NCI-H748 (cell line): ENCODE measurements around the gene MERTK.

Experiments
- DNase-seq: peaks from one replicate; lab custom pipeline; 2025; ENCODE audit not compliant: unreplicated experiment; lab: John Stamatoyannopoulos, UW

The MERTK gene

DNA sequence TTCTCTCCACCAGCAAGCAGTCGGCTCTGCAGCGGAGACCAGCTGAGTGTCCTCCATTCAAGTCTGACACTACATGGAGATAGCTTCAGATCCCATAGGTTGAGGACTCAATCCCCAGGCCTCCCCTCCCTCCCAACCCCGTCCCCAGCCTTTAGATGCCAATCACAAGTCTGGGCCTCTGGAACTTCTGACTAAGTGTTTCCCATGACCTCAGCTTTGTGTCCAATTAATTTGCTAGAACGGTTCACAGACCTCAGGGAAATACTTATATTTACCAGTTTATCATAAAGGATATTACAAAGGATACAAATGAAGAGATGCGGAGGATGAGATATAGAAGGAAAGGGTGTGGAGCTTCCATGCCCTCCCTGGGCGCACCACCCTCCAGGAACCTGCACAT lies 77.4 kb downstream of the MERTK start:
- no peak for DNase-seq

DNA sequence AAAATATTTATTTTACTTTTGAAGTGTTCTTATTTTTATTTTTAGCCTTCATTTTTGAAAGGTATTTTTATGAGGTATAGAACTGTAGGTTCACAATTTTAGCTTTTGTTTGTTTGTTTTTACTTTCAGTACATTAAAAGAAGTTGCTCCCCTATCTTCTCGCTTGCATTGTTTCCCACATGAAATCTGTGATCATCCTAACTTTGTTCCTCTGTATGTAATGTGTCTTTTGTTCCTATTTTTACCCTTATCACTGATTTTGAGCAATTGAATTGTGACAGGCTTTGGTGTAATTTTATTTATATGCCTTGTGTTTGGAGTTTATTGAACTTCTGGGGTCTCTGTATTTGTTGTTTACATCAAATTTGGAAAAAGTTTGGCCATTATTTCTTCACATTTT lies 78.8 kb downstream of the MERTK start:
- no peak for DNase-seq

DNA sequence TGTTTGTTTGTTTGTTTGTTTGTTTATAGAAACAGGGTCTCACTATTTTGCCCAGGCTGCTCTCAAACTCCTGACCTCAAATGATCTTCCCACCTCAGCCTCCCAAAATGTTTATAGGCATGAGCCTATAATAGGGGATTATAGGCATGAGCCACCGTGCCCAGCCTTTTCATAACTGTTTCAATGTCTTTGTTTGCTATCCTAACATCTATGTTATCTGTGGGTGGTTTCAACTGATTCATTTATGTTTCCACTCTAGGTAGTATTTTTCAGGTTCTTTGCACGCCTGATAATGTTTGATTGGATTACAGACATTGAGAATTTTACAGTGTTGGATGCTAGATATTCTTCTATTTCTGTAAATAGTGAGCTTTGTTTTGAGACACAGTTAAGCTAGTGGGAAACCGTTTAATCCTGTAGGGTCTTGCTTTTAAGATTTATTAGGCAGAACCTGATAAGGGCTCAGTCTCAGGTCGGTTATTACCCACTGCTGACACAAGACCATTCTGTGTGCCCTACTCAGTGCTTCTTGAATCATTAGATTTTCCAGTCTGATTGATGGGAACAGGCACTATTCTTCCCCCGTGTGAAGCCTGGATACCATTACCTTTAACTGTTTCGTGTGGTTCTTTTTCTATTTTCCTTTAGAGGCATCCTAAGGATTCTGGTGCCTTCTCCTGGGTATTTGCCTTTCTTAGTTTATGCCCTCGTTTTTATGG lies 80.2 kb downstream of the MERTK start:
- DNase-seq = no peak

DNA sequence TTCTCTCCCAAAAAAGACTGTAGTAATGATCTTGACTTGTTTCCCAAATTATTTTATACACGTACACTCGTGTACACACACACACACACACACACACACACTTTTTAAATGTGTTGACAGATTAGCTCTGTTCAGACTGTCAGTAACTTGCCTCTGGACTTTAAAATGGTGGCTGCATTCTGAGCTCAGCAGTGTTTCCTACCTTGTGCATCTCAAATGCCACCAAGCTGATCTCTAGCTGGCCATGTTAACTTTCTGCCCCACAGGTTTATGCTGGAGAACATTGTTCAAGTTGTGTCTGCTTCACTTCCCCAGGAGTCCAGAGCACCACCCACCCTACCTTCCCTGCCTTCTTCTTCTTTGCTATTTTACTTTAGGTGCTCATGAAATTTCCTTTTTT lies 83.3 kb downstream of the MERTK start:
- no peak for DNase-seq

DNA sequence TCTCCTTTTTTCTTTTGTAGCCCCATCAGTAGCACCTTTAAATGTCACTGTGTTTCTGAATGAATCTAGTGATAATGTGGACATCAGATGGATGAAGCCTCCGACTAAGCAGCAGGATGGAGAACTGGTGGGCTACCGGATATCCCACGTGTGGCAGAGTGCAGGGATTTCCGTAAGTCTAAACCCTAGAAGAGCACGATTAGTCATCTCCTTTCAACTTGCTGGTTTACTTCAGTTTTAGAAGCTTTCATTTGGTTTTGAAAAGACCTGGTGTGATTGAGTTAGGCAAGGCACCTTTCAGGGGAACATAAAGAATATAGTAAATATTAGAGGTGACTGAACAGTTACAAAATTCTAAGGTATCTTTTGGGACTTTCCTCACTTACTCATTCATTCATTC lies 84.4 kb downstream of the MERTK start:
- DNase-seq = no peak

DNA sequence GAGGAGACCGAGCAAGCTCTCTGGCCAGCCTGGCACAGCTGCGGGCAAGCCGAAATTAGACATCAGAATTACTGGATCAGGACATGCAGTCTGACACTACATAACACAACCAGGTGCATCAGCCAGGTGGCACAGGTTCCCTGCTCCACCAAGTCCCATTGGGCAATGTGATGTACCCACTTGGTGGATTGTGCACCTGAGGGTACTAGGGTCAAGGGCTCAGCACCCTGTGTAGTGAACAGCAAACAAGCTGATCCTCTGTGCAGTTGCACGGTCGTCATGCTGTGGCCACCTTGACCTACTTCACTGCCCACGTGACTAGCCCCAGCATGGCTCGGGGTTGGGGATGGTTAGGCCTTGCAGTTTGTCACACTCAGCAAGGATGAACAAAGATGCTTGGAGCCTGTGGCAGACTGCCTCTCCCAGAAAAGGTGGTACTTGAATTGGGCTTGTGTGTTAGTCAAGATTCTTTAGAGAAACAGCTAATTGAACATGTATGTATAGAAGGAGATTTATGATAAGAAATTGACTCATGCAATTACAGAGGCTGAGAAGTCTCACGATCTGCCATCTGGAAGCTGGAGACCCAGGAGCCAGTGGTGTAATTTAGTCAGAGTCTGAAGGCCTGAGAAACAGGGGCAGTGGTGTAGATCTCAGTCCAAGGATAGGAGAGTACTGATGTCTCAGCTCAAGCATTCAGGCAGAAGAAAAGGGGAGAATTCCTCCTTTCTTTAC lies 85.2 kb downstream of the MERTK start:
- no peak for DNase-seq

DNA sequence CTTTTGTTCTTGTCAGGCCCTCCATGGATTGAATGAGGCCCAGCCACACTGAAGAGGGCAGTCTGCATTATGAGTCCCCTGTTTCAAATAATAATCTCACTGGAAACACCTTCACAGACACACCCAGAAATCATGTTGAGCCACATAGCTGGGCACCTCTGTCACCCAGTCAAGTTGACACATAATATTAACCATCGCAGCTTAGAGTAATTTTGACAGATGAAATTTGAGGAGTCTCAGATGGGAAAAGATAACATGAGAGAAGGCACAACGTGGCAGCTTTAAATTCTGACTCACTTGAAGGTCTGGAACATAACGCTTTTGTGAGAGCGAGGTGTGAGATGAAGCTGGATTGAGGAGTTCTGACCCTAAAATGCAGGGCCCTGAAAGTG lies 85.8 kb downstream of the MERTK start:
- no peak for DNase-seq

DNA sequence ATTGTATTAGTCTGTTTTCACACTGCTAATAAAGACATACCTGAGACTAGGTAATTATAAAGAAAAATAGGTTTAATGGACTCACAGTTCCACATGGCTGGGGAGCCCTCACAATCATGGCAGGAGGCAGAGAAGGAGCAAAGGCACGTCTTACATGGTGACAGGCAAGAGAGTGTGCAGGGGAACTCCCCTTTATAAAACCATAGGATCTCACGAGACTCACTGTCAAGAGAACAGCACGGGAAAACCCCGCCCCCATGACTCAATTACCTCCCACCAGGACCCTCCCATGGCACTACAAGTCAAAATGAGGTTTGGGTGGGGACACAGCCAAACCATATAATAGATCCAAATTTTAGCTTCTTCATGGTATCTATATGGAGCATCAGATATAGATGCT lies 87.1 kb downstream of the MERTK start:
- no peak for DNase-seq

DNA sequence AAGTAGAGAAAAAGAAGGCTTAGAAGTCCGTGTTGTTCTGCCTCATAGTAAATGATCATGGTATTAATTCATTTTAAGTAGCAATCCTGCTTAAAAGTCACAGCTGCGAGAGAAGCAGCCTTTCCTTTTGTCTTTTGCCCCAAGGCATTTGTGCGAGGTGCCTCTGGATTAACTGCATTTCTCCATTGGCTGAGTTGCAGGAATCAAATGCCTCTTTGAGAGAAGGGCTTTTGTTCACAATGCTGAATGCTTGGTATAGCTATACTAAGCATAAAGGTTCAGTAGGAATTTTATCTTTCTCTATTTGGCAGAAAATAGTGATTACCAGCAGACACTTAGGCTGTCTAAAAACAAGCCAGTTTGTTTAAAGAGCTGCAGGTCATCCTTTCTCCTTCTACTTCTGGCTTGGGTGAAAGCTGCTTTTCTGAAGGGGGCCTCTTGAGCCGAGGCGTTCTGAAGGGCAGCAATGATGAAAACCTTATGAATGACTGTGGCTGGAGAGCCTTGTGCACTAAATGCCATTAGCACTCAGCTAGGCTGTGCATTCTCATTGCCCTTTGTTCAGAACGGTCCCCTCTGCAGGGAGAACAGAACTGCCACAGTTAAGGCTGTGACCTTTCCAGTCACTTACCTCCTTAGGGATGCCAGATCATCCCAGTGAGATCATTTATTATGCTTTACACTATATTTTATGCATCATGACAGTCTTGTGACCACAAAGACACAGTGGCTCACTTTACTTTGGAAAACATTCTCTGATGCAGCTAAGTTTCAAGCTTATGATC lies 87.9 kb downstream of the MERTK start:
- no peak for DNase-seq

DNA sequence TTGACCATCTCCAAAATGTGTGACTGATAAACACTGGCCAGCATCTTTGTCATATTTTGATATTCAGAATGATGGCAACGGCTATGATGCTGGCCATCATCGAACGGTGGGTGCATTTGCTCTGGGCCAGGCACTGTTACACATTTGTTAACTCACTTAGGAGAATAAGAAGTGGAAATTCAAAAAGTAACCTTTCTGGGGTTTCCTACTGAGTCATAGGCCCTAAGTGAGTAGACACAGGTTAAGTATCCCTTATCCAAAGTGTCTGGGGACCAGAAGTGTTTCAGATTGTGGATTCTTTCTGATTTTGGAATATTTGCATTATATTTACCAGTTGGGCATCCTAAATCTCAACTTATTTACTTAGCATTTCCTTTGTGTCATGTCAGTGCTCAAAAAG lies 92.0 kb downstream of the MERTK start:
- DNase-seq = no peak

DNA sequence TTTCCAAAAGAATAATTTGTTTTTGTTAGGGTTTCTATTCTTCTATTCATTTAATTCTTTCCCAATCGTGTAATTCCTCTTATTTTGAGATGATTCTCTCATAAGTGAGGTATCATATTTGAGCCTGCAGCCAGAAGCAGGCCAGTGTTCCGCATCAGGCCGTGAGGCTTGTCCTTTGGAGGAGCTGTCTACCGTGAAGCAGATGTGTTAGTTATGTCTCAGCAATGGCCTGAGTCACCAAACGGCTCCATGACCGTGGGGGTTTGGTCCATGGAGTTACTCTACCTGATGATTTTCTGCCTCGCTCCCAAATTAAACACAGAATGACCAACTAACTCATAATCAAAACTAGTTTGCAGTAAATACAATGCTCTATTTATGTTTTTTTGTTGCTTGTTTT lies 92.4 kb downstream of the MERTK start:
- no peak for DNase-seq

DNA sequence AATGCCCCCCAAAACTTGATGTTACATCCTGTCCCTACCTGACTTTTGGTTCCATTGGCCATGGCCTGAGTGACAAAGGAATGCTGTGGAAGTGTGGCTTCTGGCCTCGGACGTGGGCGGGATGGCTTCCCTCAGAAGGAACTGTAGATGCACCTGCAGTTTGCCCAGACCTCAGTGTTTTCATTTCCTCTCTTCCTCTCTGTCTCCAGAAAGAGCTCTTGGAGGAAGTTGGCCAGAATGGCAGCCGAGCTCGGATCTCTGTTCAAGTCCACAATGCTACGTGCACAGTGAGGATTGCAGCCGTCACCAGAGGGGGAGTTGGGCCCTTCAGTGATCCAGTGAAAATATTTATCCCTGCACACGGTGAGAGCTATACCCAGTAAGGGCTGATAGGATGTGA lies 95.6 kb downstream of the MERTK start:
- no peak for DNase-seq

DNA sequence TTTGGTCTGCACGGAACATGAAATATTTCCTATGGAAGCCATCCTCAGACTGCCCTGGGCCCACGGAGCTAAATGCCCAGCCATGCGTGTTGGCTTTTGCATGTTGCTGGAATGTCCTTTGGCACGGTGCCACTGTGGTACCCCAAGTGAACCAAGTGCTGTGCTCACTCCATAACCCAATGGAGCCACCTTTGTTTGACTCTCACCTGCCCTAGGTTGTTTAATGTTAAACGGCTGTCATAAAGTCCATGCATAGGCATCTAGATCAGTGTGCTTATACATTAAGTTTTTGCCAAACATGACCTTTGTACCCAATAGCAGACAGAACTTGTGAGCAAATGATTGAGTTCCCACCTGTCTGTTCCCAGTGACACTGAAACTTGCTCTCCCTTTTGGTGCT lies 96.7 kb downstream of the MERTK start:
- DNase-seq = no peak

DNA sequence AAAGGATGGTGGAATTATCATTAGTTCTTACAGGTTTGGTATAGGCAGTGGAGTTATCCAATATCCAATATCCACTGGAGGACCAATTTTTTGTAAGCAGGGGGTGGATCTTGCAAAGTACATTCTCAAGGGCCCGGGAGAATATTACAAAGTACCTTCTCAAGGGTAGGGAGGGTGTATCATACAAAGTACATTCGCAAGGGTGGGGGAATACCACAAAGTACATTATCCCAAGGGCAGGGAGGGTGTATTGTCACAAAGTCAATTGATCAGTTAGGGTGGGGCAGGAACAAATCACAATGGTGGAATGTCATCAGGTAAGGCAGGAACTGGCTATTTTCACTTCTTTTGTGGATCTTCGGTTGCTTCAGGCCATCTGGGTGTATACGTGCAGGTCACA lies 101.4 kb downstream of the MERTK start:
- DNase-seq = no peak

DNA sequence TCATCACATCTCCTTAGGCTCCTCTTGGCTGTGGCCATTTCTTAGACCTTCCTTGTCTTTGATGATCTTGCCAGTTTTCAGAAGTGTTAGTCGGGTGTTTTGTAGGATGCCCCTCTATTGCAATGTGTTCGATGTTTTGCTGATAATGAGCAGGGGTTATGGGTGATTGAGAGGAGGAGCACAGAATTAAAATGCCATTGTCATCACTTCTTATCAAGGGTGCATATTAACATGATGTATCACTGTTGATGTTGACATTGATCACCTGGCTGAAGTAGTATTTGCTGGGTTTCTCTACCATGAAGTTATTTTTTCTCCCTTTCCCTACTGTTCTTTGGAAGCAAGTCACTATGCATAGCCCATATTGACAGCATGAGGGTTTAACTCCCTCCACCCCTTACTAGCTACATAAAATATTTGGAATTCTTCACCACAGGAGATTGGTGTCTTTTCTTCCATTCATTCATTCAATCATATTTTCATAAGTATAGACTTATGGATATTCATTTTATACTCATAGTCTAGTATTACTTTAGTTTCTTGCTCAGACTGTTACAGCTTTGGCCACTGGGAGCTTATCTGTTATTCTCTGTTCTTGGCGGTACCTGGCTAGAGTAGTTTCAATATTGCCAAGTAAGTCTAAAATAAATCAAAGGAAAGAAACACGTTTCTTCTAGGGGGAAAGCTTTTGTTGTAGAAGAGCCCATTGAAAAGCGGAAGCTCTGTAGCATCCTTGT lies 102.2 kb downstream of the MERTK start:
- DNase-seq = no peak

DNA sequence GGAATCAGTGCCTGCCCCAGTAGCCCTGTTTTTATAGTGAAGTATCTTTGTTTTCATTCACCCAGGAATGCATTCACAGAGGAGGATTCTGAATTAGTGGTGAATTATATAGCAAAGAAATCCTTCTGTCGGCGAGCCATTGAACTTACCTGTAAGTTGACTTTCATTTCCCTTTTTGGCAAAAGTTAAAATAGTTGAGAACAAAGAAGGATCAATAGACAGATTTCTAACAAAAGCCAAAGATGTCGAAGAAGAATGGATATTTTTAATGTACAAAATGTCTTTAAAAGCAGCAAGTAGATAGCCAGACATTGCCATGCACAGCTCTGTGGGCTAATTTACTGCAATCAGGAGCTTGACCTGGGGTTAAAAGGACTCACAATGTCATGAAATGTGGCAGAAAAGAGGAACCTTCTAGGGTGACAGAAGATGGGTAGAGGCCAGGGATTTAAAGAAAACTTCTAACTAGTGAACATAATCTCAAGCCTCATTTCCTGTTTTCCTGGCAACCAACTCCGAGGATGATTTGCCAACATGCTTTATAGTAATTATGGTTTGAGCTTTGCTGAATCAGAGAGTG lies 102.8 kb downstream of the MERTK start:
- no peak for DNase-seq

DNA sequence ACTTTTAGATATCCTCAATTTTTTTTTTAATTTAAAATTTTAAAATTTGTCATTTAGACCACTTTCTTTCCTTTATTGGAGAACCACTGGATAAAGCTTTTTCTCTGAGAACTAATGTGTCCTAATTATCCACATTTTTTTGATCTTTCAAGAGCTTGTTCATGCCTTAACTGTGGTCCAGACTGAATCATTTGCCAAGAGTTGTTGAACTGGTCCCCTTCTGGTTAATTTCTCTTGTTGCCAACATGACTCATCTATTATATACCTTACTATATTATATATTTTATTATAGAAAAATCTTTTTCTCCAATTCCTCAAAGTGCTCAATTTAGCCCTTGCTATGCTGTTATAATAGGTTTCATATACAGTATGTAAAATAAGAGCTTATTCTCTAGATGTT lies 103.5 kb downstream of the MERTK start:
- DNase-seq = no peak

DNA sequence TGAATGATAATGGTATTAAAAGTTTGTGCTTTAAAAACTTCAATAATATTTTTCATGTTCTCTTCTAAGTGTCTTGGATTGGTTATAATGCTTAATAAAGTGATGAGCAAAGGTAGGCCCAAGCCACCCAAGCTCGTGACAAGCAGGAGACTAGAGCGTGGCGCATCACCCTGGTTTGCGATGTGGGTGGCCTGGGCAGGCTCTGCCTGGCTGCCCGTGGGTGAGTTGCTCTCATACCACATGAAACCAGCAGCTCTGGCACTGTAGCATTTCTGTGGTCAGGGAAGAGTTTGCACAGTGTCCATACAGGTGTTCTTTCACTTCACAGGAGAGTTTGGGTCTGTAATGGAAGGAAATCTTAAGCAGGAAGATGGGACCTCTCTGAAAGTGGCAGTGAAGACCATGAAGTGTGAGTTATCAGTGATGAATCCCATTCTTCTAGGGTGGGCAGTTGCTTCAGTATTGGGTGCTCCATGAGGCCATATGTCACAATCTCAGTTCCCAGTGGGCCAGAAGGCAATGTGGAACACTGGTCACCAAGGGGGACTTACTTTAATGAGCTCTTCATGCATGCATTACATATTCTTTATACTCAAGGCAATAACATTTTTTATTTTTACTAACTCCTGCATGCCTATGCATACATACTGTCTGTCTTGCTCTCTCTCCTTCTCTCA lies 105.3 kb downstream of the MERTK start:
- DNase-seq = no peak

DNA sequence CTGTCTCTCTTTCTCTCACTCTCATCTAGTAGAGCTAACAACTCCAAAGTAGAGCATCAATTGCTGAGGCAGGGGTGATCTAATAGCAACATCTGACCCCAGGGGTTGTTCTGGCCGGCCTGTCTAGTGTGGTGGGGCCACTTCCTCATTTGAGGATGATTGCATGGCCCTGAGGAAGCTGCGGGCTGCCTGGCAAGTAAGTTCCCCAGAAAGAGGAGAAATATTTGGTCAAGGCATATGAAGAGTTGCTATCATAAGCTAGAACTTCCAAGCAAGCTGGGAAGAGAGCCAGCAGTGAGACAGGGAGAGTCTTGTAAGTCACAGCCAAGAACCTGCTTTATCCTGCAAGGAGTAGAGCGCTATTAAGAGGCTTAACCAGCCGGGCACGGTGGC lies 105.8 kb downstream of the MERTK start:
- DNase-seq = no peak

DNA sequence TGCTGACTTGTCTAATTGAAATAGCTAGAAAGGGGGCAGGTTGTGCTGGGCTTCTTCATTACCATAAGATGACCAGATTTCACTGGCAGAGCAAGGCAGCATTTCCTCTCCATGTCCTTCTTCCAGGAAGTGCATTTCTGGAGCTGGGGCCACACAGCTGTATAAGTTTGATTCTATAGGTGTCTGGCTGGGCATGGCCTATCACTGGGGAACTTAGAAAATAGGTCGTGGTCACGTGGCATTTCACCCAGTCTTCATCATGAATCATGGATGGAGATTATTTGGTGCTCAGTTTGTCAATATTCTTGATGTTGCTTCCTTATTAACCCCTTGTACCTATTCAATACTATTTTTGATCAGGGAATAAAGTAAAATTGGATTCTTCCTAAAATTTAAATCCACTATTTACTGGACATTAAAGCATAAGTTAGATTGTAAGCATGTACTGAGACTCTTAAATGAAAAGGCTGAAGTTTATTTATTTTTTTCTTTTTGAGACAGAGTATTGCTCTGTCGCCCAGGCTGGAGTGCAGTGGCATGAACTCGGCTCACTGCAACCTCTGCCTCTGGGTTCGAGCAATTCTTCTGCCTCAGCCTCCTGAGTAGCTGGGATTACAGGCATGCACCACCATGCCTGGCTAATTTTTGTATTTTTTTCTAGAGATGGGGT lies 107.1 kb downstream of the MERTK start:
- no peak for DNase-seq
